Neural cell (in vitro differentiated cells): ENCODE results near the gene MLLT3.

Experiments
- EP300 ChIP-seq: fragments of 450-650 bp; conservative IDR thresholded peaks from 2 replicates; pipeline ENCODE4 v1.6.1; 2014; ENCODE audit warnings: antibody characterized with exemption, mild to moderate bottlenecking, moderate library complexity; ENCODE audit not compliant: poor library complexity, severe bottlenecking
- EZH2 ChIP-seq: fragments of 200-600, 300-800 bp; shearing (Covaris generic), sonication (generic); IDR thresholded peaks from 2 replicates; pipeline ENCODE4 v1.6.1; 2014; ENCODE audit warnings: antibody characterized with exemption, low read length, borderline replicate concordance, mild to moderate bottlenecking; ENCODE audit not compliant: insufficient read depth, poor library complexity, severe bottlenecking
- RAD21 ChIP-seq: fragments of 450-650 bp; conservative IDR thresholded peaks from 2 replicates; pipeline ENCODE4 v1.6.1; 2014; ENCODE audit warnings: antibody characterized with exemption, mild to moderate bottlenecking, moderate library complexity
- TAF1 ChIP-seq: IDR thresholded peaks from 2 replicates; pipeline ENCODE4 v1.6.1; 2012; ENCODE audit warnings: low read depth
- TF ChIP-seq, protein P1 (sequence below): fragments of 450-650 bp; IDR thresholded peaks from 2 replicates; pipeline ENCODE4 v1.5.1; 2014; ENCODE audit warnings: antibody characterized with exemption, mild to moderate bottlenecking, moderate library complexity; ENCODE audit not compliant: poor library complexity, severe bottlenecking
- TF ChIP-seq, protein P2 (sequence below): IDR thresholded peaks from 2 replicates; pipeline ENCODE4 v1.6.1; 2012; ENCODE audit warnings: borderline replicate concordance

DNA sequence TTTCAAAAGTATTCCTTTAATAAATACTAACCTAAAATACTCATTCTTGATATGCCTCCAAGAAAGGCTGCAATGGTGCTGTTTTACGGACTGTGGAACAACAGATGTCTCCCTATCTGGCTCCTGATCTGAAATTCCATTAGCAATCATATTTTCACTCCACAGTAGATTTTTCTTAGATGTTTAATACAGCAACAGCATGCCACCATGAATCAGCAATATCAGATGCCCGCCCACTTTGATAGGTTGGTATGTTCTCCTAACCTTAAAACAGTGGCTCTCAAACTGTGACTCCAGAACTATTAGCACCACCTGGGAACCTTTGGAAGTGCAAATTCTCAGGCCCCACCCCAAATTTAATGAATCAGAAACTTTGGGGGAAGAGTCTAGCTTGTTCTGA is 110.2 kb downstream of the MLLT3 start:
- TF ChIP-seq, protein P1, sequence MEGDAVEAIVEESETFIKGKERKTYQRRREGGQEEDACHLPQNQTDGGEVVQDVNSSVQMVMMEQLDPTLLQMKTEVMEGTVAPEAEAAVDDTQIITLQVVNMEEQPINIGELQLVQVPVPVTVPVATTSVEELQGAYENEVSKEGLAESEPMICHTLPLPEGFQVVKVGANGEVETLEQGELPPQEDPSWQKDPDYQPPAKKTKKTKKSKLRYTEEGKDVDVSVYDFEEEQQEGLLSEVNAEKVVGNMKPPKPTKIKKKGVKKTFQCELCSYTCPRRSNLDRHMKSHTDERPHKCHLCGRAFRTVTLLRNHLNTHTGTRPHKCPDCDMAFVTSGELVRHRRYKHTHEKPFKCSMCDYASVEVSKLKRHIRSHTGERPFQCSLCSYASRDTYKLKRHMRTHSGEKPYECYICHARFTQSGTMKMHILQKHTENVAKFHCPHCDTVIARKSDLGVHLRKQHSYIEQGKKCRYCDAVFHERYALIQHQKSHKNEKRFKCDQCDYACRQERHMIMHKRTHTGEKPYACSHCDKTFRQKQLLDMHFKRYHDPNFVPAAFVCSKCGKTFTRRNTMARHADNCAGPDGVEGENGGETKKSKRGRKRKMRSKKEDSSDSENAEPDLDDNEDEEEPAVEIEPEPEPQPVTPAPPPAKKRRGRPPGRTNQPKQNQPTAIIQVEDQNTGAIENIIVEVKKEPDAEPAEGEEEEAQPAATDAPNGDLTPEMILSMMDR = no peak
- TF ChIP-seq EP300 (no peak), EZH2 (no peak), RAD21 (no peak), TAF1 (no peak)
- TF ChIP-seq, protein P2, sequence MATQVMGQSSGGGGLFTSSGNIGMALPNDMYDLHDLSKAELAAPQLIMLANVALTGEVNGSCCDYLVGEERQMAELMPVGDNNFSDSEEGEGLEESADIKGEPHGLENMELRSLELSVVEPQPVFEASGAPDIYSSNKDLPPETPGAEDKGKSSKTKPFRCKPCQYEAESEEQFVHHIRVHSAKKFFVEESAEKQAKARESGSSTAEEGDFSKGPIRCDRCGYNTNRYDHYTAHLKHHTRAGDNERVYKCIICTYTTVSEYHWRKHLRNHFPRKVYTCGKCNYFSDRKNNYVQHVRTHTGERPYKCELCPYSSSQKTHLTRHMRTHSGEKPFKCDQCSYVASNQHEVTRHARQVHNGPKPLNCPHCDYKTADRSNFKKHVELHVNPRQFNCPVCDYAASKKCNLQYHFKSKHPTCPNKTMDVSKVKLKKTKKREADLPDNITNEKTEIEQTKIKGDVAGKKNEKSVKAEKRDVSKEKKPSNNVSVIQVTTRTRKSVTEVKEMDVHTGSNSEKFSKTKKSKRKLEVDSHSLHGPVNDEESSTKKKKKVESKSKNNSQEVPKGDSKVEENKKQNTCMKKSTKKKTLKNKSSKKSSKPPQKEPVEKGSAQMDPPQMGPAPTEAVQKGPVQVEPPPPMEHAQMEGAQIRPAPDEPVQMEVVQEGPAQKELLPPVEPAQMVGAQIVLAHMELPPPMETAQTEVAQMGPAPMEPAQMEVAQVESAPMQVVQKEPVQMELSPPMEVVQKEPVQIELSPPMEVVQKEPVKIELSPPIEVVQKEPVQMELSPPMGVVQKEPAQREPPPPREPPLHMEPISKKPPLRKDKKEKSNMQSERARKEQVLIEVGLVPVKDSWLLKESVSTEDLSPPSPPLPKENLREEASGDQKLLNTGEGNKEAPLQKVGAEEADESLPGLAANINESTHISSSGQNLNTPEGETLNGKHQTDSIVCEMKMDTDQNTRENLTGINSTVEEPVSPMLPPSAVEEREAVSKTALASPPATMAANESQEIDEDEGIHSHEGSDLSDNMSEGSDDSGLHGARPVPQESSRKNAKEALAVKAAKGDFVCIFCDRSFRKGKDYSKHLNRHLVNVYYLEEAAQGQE = no peak
